G401.6 (cell line): ENCODE data around the gene PKHD1.

ENCODE experiments used
- FAIRE-seq: peaks from 2 replicates; lab custom pipeline; 2012; peaks lifted over from hg19 to GRCh38; lab: Jason Lieb, UNC

PKHD1 gene

DNA sequence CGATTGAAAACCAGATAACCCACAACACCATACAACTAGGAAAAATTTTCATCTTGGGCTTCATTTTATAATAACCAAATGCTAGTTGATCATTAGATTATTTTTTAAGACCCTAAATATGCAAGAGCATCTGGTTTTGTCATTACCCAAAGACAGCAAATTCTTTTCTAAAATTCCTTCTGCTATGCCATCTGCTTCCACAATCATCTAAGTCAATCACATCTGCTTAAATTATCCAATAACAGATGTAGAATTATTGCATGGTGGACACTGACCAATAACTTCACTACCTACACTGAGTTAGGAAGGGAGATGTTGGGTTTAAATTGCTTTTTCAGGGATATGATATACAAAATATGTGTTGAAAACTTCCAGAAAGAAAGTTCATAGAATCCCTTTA is 41.9 kb downstream of the PKHD1 start:
- no peak for FAIRE-seq

DNA sequence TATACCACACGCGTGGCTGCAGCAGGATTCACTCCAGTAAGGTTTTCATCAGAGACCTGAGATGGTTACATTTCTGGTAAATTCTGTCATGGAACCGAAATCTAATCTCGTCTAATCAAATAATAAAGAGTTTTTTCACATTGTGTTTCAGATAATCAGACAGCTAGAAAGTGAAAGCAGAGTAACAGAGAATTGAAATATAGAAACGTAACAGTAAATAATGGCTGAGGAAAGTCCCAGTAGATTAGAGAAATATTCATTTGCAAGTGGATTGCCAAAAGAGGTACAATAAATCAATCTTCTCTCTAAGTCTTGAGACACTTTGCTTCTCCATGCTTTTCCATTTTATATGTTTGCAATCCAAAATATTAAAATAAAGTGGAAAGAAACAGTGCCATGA is 42.4 kb downstream of the PKHD1 start:
- FAIRE-seq, result no peak

DNA sequence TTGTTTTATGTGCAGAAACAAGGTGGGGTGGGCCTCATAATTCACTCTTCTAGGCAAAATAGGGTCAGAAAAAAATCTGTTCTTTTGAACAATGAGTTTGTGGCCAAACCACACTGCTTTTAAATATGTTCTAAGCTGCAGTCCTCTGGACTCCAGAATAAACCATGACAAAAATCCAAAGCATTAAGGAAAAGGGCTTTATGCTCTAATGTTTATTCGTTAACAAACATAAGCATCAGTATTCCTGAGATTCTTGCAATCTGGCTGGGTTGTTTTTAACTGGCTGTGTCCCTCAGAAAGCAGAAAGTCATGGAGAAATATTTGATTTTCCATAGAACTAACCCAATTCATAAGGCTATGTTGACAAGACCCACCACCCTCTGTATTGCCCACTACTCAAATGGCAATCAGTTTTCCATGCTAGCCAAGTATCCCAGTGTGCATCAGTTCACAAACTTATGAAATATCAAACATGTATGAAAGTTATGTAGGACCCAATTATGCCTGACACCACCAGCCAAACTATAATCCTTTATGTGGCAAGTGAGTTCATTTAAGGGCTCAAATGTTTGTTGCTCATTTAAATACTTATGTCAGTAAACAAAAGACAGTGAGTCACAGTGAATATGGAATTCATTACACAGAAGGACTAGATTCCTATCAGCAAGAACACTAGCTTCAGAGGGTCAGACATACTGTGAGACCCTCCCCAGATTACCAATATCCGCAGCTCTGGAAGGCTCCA is 45.1 kb downstream of the PKHD1 start:
- no peak for FAIRE-seq

DNA sequence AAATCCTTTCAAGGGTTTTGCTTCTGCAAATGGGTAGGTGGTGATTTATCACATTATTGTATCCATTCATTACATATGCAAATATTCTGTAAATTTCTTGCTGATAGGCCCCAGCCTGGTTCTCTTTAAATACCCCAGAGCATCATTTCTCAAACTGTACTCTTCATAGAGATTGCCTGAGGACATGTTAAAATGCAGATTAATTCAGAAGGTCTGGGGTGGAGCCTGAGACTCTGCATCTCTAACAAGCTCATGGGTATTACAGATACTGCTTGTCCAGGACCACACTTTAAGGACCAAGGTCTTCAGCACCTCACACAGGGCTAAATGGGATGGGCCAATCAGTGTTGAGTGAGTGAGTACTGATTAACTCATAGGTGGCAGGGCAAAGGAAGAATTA is 46.3 kb downstream of the PKHD1 start:
- FAIRE-seq, result no peak

DNA sequence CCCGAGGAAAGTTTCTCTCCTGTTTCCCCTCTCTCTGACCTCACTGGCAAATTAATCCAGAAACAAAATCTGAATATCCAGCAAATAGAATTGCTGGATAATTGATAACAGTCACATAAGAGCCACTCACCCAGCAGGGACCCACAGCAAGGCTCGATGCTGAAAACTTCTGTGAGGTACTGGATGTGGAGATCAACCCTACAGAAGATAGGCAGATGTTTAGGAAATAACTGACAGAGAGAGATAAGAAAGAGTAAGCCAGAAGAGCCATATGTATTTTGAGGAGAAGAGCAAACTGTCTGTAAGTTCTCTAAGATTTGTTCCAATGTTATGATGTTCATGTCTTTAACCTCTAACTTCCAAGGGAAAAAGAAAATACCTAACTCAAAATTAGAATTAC is 59.7 kb downstream of the PKHD1 start:
- no peak for FAIRE-seq

DNA sequence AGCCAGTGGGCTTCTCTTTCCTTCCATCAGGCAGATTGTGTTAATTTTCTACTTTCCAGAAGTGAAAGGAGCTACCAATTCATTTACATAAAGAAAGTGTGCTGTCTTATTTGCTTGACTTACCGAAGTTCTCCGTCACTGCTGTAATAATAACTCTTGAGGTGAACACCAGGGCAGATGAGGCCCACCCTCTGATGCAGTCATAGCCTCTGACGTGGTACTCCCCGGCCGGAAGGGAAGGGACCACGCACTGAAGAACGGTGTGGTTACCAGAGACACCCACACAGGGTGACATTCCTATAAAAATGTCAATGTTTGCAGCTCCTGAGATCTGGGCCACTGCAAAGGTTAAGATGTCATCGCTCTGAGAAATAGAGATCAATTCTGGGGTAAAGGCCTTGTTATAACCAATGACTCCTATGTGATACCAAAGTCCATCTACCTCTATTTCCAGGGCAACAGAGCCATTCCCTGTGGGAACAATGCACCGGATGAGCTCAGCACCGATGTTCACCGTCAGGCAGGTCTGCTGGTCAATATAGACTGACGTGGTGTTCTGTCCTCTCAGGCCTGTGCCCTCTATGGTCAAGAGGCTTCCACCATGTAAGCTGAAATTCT is 62.9 kb downstream of the PKHD1 start:
- no peak for FAIRE-seq

DNA sequence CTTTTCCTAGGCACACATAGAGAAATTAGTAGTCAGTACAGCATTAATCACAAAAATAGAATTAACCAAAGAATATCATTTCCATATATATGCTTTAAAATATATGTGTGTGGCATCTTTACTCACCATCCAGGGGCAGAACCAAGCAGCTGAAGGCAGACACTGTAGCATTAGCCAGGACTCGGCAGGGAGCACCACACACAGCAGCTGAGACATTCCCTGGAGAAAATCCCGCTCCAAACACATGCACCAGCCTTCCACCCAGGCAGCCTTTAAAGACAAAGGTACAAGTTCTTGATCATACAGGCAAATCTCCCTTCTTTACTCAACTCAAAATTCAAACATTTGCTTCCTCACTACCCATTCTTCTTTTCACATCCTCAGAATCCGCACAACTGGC is 64.7 kb downstream of the PKHD1 start:
- no peak for FAIRE-seq

DNA sequence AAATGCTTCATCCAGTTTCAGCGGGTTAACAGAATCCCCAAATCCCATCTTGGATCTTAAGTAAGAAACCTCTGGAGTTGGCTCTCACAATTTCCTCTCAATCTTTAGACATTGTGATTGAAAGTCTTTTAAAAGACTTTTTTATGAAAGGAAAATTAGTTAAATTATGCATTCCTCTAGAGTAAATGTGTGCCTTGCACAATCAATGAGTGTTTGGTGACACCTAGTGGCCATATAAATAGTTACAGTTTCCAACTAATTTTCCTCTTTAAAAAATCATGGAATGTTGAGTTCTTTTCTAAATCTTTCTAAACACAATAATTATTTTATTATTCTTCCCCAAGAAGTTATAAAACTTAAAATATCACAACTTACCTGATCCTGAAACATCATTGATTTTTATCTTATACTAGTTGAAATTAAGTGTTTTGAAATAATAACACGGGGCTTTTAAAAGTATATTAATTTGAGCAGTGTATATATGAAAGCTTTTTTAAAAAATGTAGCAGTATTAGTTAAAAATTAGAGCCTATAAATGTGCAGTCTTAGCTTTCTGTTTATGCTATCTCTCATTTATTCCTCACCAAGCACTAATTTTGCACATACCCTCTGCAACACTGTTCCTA is 66.4 kb downstream of the PKHD1 start:
- peak; percentile 92 for FAIRE-seq

GRCh38 chr6:52019881-52020280 is 67.5 kb downstream of the PKHD1 start:
- no peak for FAIRE-seq

GRCh38 chr6:52019092-52019491 is 68.3 kb downstream of the PKHD1 start:
- FAIRE-seq, result no peak

- no peak for FAIRE-seq
Observed at GRCh38 chr6:52016915-52017748, 70.3 kb downstream of the PKHD1 start.

DNA sequence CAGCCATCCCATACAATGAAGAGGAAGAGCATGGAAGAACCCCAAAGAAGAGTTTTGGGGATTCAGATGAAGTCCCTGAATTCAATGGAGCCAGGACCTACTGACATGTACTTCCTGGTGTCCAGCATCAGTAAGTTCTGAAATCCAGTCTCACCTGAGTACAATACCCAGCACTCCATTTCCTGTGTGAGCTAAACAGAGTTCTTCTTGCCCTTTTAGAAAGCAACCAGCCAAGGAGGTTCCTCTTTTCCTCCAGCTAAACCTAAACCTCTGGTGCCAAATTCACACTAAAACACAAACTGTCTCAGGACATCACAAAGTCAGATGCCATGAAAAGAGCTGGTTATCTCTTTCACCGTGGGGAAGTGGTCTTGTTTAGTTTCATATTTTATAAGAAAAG is 71.5 kb downstream of the PKHD1 start:
- no peak for FAIRE-seq

DNA sequence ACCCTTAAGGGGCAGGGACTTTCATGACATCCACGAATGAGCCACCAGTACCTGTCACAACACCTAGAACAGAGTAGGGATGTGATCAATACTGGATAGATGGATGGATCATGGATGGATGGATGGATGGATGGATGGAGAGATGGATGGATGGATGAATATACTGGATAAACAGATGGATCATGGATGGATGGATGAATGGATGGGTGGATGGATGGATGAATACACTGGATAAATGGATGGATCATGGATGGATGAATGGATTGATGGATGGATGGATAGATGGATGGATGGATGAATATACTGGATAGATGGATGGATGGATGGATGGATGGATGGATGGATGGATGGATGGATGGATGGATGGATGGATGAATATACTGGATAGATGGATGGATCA is 73.0 kb downstream of the PKHD1 start:
- FAIRE-seq, result no peak

DNA sequence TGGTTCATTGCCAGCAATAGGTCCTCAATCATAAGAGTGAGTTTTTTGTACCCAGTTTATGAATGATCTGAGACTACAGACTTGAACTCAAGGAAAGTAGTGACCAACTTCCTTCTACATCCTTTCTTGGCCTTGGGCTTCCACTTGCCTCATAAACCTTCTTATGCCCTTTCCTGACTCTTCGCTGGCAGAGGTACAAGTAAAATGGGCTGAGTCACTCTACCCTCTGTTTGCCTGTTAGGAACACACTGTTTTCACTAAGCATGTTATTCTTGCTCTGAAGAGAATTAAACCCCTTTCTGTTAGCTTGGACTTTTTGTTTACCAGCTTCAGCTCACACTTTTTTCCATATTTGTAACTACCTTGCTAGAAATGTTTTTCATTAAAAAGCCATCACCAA is 74.4 kb downstream of the PKHD1 start:
- no peak for FAIRE-seq

DNA sequence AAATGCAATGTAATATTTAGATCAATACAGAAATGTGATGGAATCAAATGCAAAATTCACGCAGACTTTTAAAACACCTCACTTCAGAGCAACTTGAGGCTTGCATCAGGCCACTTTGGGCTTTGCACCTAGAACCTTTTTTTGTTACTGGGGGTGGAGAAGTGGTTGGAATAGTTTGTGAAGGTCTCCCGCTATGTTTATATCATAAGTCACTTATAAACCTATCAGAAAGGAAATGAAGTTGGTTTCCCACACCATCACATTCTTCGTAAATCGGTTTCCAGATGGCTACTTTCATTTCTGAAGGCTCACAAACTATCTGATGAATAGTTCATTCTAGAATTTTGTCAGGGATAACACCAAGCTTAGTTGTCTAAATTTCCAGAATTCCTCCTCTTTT is 74.8 kb downstream of the PKHD1 start:
- no peak for FAIRE-seq

DNA sequence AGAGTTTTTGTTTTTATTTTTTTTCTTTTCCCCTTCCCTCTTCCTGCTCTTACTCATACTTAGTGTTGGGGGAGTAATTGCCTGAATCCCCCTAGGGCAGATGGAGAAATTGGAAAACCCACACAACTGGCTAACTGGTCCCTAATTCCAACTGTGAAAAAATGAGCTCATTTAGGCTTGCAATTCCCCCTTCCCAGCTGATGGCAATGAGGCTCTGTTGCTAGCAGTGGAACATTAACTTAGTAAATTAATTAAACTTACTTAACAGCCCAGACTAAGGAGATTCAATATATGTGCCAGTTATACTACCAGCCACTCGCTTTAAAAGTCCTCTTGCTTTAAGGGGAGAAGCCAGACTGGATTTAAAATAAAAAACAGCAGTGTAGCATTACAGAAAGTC is 76.6 kb downstream of the PKHD1 start:
- FAIRE-seq, result no peak

DNA sequence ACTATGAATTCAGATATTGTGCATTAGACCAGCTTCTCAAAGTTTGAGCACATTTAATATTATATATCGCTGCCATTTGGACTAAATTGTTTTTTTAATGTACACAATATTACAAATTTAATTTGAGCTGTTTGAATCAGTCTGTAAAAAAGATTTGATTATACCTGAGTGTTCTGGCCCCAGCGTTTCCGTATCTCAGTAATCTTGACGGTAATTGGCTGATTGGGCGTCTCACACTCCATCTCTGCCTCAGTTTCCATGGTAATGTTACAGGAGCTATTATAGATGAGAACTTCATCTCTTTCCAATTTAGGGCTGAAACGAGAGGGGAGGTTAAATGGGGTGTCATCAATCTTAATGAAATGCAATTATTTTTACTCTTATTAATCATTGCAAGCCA is 77.3 kb downstream of the PKHD1 start:
- no peak for FAIRE-seq

- FAIRE-seq, result no peak
Observed at GRCh38 chr6:52009466-52010140, 77.8 kb downstream of the PKHD1 start.

- no peak for FAIRE-seq
Observed at GRCh38 chr6:52000064-52000463, 87.3 kb downstream of the PKHD1 start.

- FAIRE-seq, result no peak
Observed at GRCh38 chr6:51996296-51996947, 91.0 kb downstream of the PKHD1 start.

GRCh38 chr6:51995214-51995755 is 92.1 kb downstream of the PKHD1 start:
- no peak for FAIRE-seq

DNA sequence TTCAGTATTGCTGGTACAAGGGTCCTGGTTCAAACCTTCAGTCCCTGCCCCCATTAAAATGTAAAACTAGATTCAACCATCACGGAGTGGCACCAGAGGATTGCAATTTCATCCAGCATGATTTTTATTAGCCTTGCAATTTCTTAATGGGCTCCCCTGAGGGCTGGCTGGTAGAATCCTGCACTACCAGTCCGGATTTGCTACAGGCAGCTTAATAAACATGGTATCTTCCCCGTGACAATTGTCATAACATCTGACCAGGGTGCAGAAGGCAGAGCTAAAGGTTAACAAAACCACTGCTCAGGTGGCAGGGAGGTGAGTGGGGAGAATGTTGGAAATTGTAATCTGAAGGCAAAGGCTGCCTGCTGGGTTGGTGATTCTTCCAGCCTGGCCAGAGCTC is 94.5 kb downstream of the PKHD1 start:
- FAIRE-seq, result no peak
